Pancreas (tissue), 10 donors: ENCODE data around the gene OR2G3. TPM values are rescaled to one million over a fixed set of nuclear protein-coding genes. Genes with fewer than 3 reads are reported as not detected.

Source experiments
- ATAC-seq, 4 donors: fragments of 200-7000 bp; cut with Tn5 transposase; one replicate each; pipeline versions ENCODE4 v1.8.0 to v1.9.1; 2020; ENCODE audit warnings: mild to moderate bottlenecking in 4 of 4, moderate library complexity in 4 of 4
- DNase-seq, 6 donors: peaks; one replicate each; pipeline ENCODE4 v3.0.0-alpha.2; 2020
- FAIRE-seq: peaks from 2 replicates; lab custom pipeline; 2012; peaks lifted over from hg19 to GRCh38; lab: Jason Lieb, UNC
- H3K27ac ChIP-seq, 4 donors: fragments of 200-600 bp; sonication (generic); 1 replicate in 3 of 4; 2 replicates in 1 of 4; pipeline versions ENCODE4 v1.5.0 to v1.8.0; 2020
- H3K27me3 ChIP-seq, 4 donors: fragments of 200-600 bp; one replicate each; pipeline ENCODE4 v1.8.0; 2021
- H3K36me3 ChIP-seq, 3 donors: fragments of 200-600 bp; sonication (generic) in 1 of 3; one replicate each; pipeline versions ENCODE4 v1.5.0 to v1.8.0; 2020 to 2021
- H3K4me1 ChIP-seq, 3 donors: fragments of 200-600 bp; one replicate each; pipeline ENCODE4 v1.8.0; 2021
- H3K4me3 ChIP-seq, 4 donors: fragments of 200-600 bp; sonication (generic) in 2 of 4; one replicate each; pipeline versions ENCODE4 v1.5.0 to v1.8.0; 2020 to 2021
- H3K9me3 ChIP-seq, 4 donors: fragments of 200-600 bp; one replicate each; pipeline ENCODE4 v1.8.0; 2021
- CTCF ChIP-seq, 4 donors: fragments of 200-600 bp; sonication (generic) in 3 of 4; IDR thresholded peaks; one replicate each; pipeline versions ENCODE4 v1.5.0 to v1.8.0; 2021; ENCODE audit warnings: antibody characterized with exemption in 4 of 4
- WGBS, 2 donors: extraction: QIAGEN DNeasy Blood & Tissue Kit; methylation state at CpG; one replicate each; pipeline ENCODE4 v1.1.7; 2013; 5-methylcytosine and 5-hydroxymethylcytosine counted together
- intact Hi-C, 3 donors: fragments of 100-400 bp; cut with DNase I; formaldehyde crosslinking; loops; one replicate each; pipeline versions ENCODE4 v1.11.1 to v1.14.2; 2022
- polyA plus RNA-seq, 2 donors: library from polyadenylated mRNA; stranded (reverse); fragments of 200-250 nt; gene quantifications; one replicate each; pipeline ENCODE4 v1.2.3, GENCODE V29; 2013
- total RNA-seq, 6 donors: library from RNA; stranded (reverse); fragmentation: NEBNext Ultra II Directional in 4 of 6; extraction: Animal tissue kit (Norgen Biotek cat#: 25700) in 4 of 6; gene quantifications; one replicate each; pipeline versions ENCODE4 v1.2.1 to v1.2.4, GENCODE V29; 2021 to 2023
- donor health status: healthy with polysubstance abuse.
- donor health status: DM: no; HTN: no; CAD: no; lungs with moderate emphysema.
- donor health status: DM: no; HTN: no; CAD: no.
- donor health status: control.
- donor health status: control.
- donor health status: Bipolar disorder and iron deficiency.
- donor health status: DM: yes; HTN: yes; CAD: no.
- donor health status: DM: no; HTN: no; CAD: no.
- donor health status: DM: no; HTN: no; CAD: no.
- donor health status: DM: yes; HTN: yes; CAD: no.

Gene OR2G3
- total and polyA plus RNA-seq, 8 donors: not detected

- H3K27ac ChIP-seq: no peak overlapping the region
- H3K4me1 ChIP-seq: no peaks in the 10 kb centered on the region
- no peak for DNase-seq
- no peak for FAIRE-seq
- ATAC-seq: no peak
- H3K4me3 ChIP-seq: no peak overlapping the region
- no peaks in the 10 kb centered on the region for H3K9me3 ChIP-seq
- H3K36me3 ChIP-seq: no peaks in the 10 kb centered on the region
- H3K27me3 ChIP-seq: no peaks in the 10 kb centered on the region
- TF ChIP-seq CTCF (IDR thresholded peaks at IDR 0.05): no peak
- intact Hi-C loops: no loop called here
Measured at GRCh38 chr1:247574664-247575063, 30.7 kb upstream of the OR2G3 start.

GRCh38 chr1:247576514-247576913 is 28.9 kb upstream of the OR2G3 start:
- Histone ChIP-seq H3K27ac (no peak overlapping the region), H3K4me3 (no peak overlapping the region), H3K27me3 (no peaks in the 10 kb centered on the region), H3K4me1 (no peaks in the 10 kb centered on the region), H3K9me3 (no peaks in the 10 kb centered on the region), H3K36me3 (no peaks in the 10 kb centered on the region)
- no peak for ATAC-seq
- WGBS, 2 donors: 26 to 36% methylated on average over 3 of the region's 3 CpGs
- no peak for TF ChIP-seq CTCF (IDR thresholded peaks at IDR 0.05)
- intact Hi-C loops: no loop called here
- DNase-seq: no peak
- no peak for FAIRE-seq

- intact Hi-C loops: no loop called here
- WGBS, 2 donors: 37 to 45% methylated on average over 5 of the region's 5 CpGs
- no peak for ATAC-seq
- DNase-seq: no peak
- H3K36me3 ChIP-seq: no peaks in the 10 kb centered on the region
- TF ChIP-seq CTCF (IDR thresholded peaks at IDR 0.05): no peak
- H3K27me3 ChIP-seq: no peaks in the 10 kb centered on the region
- no peak overlapping the region for H3K4me3 ChIP-seq
- no peak overlapping the region for H3K27ac ChIP-seq
- H3K4me1 ChIP-seq: no peaks in the 10 kb centered on the region
- no peaks in the 10 kb centered on the region for H3K9me3 ChIP-seq
- FAIRE-seq: no peak
Measured at GRCh38 chr1:247578946-247579460, 26.4 kb upstream of the OR2G3 start.

GRCh38 chr1:247588060-247588459 is 17.3 kb upstream of the OR2G3 start, which contains the start of gene OR2G2:
Gene OR2G2, plus strand, starts transcription at chr1:247588360. Its CDS starts 0 bp downstream, at chr1:247588360.
- H3K4me3 ChIP-seq: no peak within 1 kb of the TSS
- FAIRE-seq (no peak), ATAC-seq (no peak), DNase-seq (no peak)
- no peaks in the 10 kb centered on the region for H3K4me1 ChIP-seq
- 55 to 72% methylated on average over 2 of the region's 2 CpGs for WGBS, 2 donors
- no peak for TF ChIP-seq CTCF (IDR thresholded peaks at IDR 0.05)
- no peaks in the 10 kb centered on the region for H3K36me3 ChIP-seq
- H3K9me3 ChIP-seq: no peaks in the 10 kb centered on the region
- intact Hi-C loops: no loop called here
- H3K27me3 ChIP-seq: no peaks in the 10 kb centered on the region
- H3K27ac ChIP-seq: no peak within 1 kb of the TSS

- no peak overlapping the region for H3K4me3 ChIP-seq
- WGBS, 2 donors: 18 to 32% methylated on average over 1 of the region's 1 CpG
- no peak for DNase-seq
- intact Hi-C loops: no loop called here
- no peak for FAIRE-seq
- no peaks in the 10 kb centered on the region for H3K36me3 ChIP-seq
- no peak overlapping the region for H3K27ac ChIP-seq
- H3K27me3 ChIP-seq: no peaks in the 10 kb centered on the region
- no peak for ATAC-seq
- TF ChIP-seq CTCF (IDR thresholded peaks at IDR 0.05): no peak
- H3K9me3 ChIP-seq: no peaks in the 10 kb centered on the region
- no peaks in the 10 kb centered on the region for H3K4me1 ChIP-seq
Measured at GRCh38 chr1:247613405-247613804, 8.0 kb downstream of the OR2G3 start.
